ENCODE measurements around the gene SH3GL3. TPM values are rescaled to one million over a fixed set of nuclear protein-coding genes. Genes with fewer than 3 reads are reported as not detected.

Gene SH3GL3
- total and polyA plus RNA-seq, 4 donors, result 0.31 to 8.4 (median 2.3) TPM

- H3K9me3 ChIP-seq (ENCODE audit: control insufficient read depth in 4 of 4, insufficient read depth in 3 of 4, low read length in 3 of 4), result peaks cover 0 to 2% (median 0%) of the 10 kb centered on the region in 4 donors
- ATAC-seq (ENCODE audit: insufficient read depth, low FRiP score), result no peak
- WGBS, 2 donors, result 74 to 92% methylated on average over 3 of the region's 3 CpGs
- no peaks in the 10 kb centered on the region for H3K27me3 ChIP-seq (ENCODE audit: control insufficient read depth in 3 of 3, insufficient read depth in 3 of 3, low read length in 2 of 3)
- no peak for TF ChIP-seq CTCF (IDR thresholded peaks at IDR 0.05; ENCODE audit: control extremely low read depth, extremely low read depth)
- H3K9ac ChIP-seq (ENCODE audit: insufficient read depth in 1 of 2, low read length in 2 of 2), result no peak overlapping the region
- no peak overlapping the region for H3K27ac ChIP-seq (ENCODE audit: low read depth in 1 of 2, low read length in 1 of 2)
- no peak for DNase-seq
- no peak overlapping the region for H3K4me3 ChIP-seq
- peaks cover 0 to 6% (median 0%) of the 10 kb centered on the region in 5 donors for H3K4me1 ChIP-seq (ENCODE audit: control insufficient read depth in 5 of 5, insufficient read depth in 5 of 5, low read length in 5 of 5)
- no peaks in the 10 kb centered on the region for H3K36me3 ChIP-seq (ENCODE audit: control insufficient read depth in 4 of 4, insufficient read depth in 4 of 4, low read length in 4 of 4)
Observed at GRCh38 chr15:83449937-83450506, 2.9 kb downstream of the SH3GL3 start.

GRCh38 chr15:83457149-83457548 lies 10.0 kb downstream of the SH3GL3 start:
- no peak for TF ChIP-seq CTCF (IDR thresholded peaks at IDR 0.05; ENCODE audit: control extremely low read depth, extremely low read depth)
- H3K4me1 ChIP-seq (ENCODE audit: control insufficient read depth in 5 of 5, insufficient read depth in 5 of 5, low read length in 5 of 5), result no peaks in the 10 kb centered on the region

GRCh38 chr15:83458381-83458780 lies 11.2 kb downstream of the SH3GL3 start:
- no peak for DNase-seq
- no peak for TF ChIP-seq CTCF (IDR thresholded peaks at IDR 0.05; ENCODE audit: control extremely low read depth, extremely low read depth)
- H3K4me3 ChIP-seq, result no peak overlapping the region
- no peaks in the 10 kb centered on the region for H3K9me3 ChIP-seq (ENCODE audit: control insufficient read depth in 4 of 4, insufficient read depth in 3 of 4, low read length in 3 of 4)
- no peaks in the 10 kb centered on the region for H3K27me3 ChIP-seq (ENCODE audit: control insufficient read depth in 3 of 3, insufficient read depth in 3 of 3, low read length in 2 of 3)
- H3K9ac ChIP-seq (ENCODE audit: insufficient read depth in 1 of 2, low read length in 2 of 2), result no peak overlapping the region
- H3K4me1 ChIP-seq (ENCODE audit: control insufficient read depth in 5 of 5, insufficient read depth in 5 of 5, low read length in 5 of 5), result no peaks in the 10 kb centered on the region
- H3K36me3 ChIP-seq (ENCODE audit: control insufficient read depth in 4 of 4, insufficient read depth in 4 of 4, low read length in 4 of 4), result no peaks in the 10 kb centered on the region
- 83 to 85% methylated on average over 3 of the region's 3 CpGs for WGBS, 2 donors
- no peak for ATAC-seq (ENCODE audit: insufficient read depth, low FRiP score)
- no peak overlapping the region for H3K27ac ChIP-seq (ENCODE audit: low read depth in 1 of 2, low read length in 1 of 2)

More at GRCh38 chr15:83457149-83457548, 10.0 kb downstream of the SH3GL3 start:
- no peak for DNase-seq
- no peaks in the 10 kb centered on the region for H3K36me3 ChIP-seq (ENCODE audit: control insufficient read depth in 4 of 4, insufficient read depth in 4 of 4, low read length in 4 of 4)
- H3K4me3 ChIP-seq, result no peak overlapping the region
- H3K9ac ChIP-seq (ENCODE audit: insufficient read depth in 1 of 2, low read length in 2 of 2), result no peak overlapping the region
- WGBS, 2 donors, result 77 to 85% methylated on average over 1 of the region's 1 CpG
- H3K9me3 ChIP-seq (ENCODE audit: control insufficient read depth in 4 of 4, insufficient read depth in 3 of 4, low read length in 3 of 4), result no peaks in the 10 kb centered on the region
- no peak for ATAC-seq (ENCODE audit: insufficient read depth, low FRiP score)
- no peak overlapping the region for H3K27ac ChIP-seq (ENCODE audit: low read depth in 1 of 2, low read length in 1 of 2)
- no peaks in the 10 kb centered on the region for H3K27me3 ChIP-seq (ENCODE audit: control insufficient read depth in 3 of 3, insufficient read depth in 3 of 3, low read length in 2 of 3)

GRCh38 chr15:83462026-83462425 lies 14.9 kb downstream of the SH3GL3 start:
- no peak for ATAC-seq (ENCODE audit: insufficient read depth, low FRiP score)
- H3K9ac ChIP-seq (ENCODE audit: insufficient read depth in 1 of 2, low read length in 2 of 2), result no peak overlapping the region
- H3K36me3 ChIP-seq (ENCODE audit: control insufficient read depth in 4 of 4, insufficient read depth in 4 of 4, low read length in 4 of 4), result no peaks in the 10 kb centered on the region
- WGBS, 2 donors, result 77 to 89% methylated on average over 3 of the region's 3 CpGs
- H3K27me3 ChIP-seq (ENCODE audit: control insufficient read depth in 3 of 3, insufficient read depth in 3 of 3, low read length in 2 of 3), result no peaks in the 10 kb centered on the region
- no peak overlapping the region for H3K27ac ChIP-seq (ENCODE audit: low read depth in 1 of 2, low read length in 1 of 2)
- no peaks in the 10 kb centered on the region for H3K9me3 ChIP-seq (ENCODE audit: control insufficient read depth in 4 of 4, insufficient read depth in 3 of 4, low read length in 3 of 4)
- TF ChIP-seq CTCF (IDR thresholded peaks at IDR 0.05; ENCODE audit: control extremely low read depth, extremely low read depth), result no peak
- DNase-seq, result no peak
- no peaks in the 10 kb centered on the region for H3K4me1 ChIP-seq (ENCODE audit: control insufficient read depth in 5 of 5, insufficient read depth in 5 of 5, low read length in 5 of 5)
- no peak overlapping the region for H3K4me3 ChIP-seq

Data from lung (tissue), 12 donors.